Kidney capillary endothelial cell (primary cell): ENCODE results near the gene SIGLEC12.
A peak's percentile ranks its signal among the peaks of the same experiment; 100 is the strongest.

ENCODE experiments used
- DNase-seq: peaks from one replicate; pipeline ENCODE4 v3.0.0-alpha.2; 2018; ENCODE audit warnings: low spot score

SIGLEC12 gene

DNA sequence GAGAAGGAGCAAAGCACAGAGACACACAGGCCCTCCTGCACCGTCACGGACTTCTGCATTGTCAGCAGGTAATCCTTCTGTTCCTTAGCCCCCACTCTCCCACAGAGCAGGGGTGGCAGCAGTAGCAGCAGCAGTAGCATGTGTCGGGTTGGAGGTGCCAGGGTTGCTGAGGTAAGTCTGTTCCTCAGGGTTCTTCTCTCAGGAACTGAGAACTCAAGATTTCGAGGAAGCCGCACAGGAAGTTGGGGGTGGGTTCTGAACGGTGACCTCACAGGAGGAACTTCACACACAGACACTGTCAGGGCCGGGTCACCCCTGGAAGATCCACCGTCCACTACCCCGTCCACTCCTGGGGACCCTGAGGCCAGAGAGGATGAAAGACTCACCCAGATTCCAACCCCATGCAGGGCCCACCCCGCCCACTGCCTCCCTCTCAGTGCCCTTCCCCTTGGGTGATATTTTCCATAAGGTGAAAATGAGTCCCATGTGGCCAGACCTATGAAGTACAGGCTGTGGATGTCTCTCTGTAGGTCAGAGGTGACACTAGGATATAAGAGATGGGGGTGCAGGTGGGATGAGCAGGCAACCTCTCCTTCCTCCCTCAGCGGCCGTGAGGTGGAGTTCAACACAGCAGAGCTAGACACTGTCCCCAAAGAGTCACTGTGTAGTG, at the start of gene SIGLEC12:
Gene SIGLEC12, minus strand, starts transcription at position 207 of the 670 bp plus-strand sequence. Its CDS starts 67 bp downstream, at position 140.
- no peak for DNase-seq

DNA sequence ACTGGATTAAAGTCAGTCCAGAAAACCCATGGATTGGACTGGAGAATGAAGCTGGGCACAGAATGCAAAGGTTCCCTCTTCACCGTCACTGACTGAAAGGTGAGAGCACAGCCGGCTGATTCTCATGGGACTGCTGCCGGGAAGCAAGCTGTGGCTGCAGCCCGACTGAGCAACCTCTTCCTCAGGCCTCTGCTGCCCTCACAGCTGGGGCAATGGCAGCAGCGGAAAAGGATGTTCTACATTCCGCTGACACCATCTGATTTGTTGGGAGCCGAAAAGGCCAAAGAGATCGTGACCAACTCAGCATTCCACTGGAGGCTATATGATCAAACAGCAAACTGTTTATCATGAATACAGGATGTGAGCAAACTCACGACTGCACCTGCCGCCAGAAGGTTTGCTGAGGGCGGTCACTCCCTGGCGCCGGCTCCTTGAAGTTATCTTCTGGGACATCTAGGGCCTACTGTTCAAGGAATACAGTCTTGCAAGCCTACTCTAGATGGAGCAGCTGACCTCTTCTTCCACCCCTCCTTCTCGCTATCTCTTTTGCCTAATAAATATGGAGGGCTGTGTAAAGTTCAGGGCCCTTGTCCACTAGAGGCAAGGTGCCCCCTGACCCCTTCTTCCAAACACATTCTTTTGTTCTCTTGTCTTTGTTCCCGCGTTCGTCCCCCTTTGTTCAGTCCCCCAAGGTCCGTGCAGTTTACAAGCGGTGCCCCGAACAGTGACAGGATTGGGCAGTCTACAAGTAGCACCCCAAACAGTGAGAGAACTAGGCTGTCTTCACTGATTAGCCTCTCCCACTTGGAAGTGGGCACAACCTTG, 49.5 kb upstream of the SIGLEC12 start:
- DNase-seq: no peak

DNA sequence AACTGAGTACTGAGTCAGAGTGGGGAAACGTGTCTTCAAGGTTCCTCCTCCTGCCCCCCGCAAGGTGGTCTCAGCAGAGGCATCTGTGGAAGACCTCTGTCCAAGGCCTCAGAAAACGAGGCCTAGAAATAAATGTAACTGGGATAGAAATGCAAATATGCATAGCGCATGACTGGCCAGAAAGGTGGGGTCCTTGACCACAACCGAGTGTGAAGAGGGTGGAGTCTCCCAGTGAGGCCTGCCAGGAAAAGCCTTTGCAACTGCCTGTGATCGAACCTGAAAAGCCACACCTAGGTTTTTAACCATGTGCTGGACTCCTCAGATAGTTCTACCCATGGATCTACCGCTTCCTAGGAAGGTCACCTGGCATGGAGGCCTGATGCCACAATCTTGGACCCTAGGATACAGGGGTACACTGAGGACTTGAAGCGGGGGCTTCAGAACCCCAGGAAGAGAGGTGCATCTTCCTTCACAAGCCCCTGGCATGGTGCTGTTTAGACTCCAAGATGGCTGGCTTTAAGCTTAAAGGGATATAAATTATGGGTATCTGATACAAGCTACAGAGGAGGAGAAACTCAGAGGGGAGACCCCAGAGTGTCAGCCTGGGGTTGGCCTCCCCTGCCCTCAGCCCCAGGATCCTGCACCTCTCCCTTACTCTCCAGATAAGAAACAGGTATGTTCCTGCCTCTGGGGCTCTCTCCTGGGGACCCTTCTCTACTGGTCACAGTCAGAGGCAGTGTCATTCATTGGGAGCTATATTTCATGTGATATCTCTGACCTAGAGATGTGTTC, 48.1 kb upstream of the SIGLEC12 start:
- no peak for DNase-seq

DNA sequence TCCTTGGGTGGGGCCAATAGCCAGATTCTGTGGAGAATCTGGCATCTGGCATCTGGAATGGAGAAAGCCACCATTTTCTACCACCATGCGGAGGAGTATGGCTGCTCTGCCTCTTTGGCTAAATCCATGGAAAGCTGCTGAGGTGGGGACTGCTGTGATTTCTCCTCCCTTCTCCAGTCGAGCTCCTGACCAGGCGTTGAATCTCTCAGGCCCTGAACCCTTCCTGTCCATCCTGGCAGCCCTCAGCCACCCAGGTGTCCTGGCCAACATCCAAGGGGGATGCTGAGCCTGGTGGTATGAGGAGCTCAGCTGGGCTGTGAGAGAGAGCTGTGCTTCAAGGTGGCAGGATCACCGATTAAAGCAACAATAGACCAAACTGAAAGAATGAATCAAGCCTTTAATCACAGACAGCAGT, 47.3 kb upstream of the SIGLEC12 start:
- DNase-seq: no peak

DNA sequence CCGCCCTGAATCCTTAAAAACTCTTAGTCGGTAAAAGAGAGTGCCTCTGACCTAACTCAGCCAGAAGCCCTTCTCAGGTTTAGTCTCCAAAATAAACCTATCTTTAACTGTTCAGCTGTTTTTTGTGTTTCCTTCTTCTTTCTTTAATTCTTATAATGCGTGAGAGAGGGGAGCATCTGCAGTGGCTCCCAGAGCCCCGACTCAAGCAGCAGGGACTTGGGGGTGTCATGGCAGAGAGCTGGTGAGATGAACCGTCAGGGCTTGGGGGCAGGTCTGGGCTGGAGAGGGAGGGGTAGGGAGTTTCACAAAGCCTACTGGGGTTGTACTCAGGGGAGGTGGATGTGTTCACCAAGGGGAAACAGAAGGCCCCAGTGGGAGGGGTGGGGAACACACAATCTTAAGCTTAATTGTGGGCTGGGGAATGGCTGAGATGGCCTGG, 46.6 kb upstream of the SIGLEC12 start:
- no peak for DNase-seq

DNA sequence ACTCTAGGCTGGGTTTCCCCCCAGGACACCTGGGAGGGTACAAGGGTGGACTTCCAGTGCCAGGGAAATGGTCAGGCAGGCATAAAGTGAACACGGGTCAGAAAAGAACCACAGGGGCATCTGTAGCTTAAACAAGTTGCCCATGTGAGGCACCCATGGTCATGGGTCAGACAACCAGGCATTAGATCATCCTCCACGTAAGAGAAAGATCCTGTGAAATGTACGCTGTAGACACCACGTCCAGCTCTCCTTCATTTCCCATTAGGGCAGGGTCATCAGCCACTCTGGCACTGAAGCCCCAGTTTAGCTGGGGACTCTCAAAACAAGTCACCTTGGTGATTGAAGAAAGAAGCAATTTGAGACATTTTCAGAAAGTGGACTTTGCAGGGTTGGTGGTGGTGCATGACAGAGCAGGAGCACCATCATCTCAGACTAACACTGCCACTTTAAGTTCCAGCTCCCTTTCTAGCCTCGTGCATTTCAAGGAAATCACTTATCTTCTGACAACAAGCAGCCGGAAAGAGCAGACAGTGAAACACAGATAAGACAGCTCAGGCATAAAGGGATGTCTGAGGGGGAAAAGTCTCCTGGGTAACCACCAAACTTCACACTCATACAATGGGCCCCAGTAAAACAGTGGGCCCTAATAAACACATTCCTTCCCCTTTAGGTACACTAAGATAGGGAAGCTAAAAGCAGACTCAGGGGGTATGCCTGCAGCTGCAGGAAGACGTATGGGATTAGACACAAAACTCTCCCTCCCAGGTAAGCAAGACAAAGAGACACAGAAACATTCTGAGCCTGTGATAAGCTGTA, 46.0 kb upstream of the SIGLEC12 start:
- no peak for DNase-seq

DNA sequence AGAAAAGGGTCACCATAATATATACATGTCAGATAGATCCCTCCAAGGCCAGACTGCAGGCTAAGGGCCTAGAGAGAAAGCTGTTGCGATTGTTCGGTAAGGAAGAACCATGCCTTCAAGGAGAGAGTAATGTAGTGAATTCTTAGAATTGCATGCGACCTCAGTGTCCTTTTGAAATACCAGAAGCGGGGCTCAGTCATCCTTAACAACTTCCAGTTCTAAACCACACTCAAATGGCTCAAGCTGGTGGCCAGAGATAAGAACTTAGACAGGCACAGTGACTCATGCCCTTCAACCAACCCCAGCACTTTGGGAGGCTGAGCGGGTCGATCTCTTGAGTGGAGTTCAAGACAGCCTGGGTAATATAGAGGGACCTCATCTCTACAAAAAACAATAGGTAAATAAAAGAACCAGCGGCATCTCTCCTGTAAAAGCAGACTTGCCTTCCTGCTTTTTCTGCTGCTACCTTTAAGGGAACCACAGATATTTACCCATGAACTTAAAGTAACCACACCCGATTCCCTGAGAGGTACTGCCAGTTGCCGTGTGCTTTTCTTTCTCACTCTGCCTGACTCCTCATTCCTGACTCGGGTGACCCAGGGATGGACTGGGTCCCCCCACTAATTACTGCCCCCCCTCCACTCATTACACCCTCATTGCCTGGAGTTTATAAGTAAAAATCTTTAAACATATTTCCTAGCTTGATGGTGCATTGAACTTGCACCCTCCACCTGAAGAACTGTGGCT, 45.2 kb upstream of the SIGLEC12 start:
- DNase-seq: peak; percentile 49

DNA sequence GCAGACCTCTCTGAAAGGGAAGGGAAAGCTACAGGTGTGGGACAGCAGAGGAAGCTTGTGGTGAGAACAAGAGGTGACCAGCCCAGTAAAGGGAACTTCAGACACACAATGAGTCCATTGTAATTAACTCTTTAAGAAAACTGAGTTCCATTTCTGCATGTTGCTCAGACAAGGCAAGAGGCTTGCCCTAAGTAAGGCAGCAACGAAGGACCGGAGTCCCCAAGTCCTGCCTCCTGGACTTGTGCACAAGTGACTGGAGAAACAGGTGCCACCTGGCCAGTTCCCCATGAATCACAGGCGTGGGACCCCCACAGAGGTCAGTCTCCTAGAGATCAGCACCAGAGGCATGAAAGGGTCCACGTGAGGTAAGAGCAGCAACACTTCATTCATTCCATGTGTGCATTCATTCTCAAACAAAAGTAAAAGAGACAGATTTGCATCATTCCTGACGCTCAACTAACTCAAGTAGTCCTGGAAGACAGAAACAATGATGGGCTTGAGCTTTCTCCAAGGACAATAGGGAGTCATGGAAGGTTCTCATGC, 44.6 kb upstream of the SIGLEC12 start:
- no peak for DNase-seq

DNA sequence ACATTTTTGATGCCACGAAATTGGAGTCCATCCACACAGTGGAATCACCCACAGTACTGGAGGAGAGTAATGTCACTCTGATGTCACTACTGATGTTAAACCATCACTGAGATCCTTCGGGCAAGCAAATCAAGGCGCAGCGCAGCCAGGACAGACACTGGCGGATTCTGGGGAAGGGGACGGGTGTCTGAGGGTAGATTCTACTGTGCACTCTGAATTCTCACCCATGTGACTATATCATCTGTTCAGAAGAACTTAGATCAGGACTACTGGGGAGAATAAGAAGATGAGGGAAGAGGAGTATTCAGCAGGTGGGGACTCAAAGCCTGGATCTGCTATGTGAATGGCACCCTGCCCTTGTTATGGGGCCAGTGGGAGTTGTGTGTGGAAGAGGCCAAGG, 42.4 kb upstream of the SIGLEC12 start:
- no peak for DNase-seq

DNA sequence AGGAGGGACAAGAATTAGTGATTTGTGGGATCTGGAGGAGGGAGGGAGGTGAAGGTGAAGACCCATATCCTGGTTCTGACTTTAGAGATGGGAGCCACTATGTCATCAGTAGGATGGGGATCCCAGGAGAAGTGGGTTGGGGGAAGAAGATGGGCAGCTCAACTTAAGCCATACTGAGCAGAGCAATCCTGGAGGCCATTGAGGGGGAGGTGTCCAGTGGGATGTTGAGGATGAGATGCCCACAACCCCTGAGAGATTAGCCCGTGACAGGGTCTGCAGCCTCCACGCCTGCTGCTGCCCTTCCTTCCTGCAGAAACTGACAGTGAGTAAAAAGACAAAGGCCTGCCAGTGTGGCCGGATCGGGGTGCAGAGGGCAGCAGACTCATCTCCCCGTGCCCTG, 41.1 kb upstream of the SIGLEC12 start:
- DNase-seq: no peak

DNA sequence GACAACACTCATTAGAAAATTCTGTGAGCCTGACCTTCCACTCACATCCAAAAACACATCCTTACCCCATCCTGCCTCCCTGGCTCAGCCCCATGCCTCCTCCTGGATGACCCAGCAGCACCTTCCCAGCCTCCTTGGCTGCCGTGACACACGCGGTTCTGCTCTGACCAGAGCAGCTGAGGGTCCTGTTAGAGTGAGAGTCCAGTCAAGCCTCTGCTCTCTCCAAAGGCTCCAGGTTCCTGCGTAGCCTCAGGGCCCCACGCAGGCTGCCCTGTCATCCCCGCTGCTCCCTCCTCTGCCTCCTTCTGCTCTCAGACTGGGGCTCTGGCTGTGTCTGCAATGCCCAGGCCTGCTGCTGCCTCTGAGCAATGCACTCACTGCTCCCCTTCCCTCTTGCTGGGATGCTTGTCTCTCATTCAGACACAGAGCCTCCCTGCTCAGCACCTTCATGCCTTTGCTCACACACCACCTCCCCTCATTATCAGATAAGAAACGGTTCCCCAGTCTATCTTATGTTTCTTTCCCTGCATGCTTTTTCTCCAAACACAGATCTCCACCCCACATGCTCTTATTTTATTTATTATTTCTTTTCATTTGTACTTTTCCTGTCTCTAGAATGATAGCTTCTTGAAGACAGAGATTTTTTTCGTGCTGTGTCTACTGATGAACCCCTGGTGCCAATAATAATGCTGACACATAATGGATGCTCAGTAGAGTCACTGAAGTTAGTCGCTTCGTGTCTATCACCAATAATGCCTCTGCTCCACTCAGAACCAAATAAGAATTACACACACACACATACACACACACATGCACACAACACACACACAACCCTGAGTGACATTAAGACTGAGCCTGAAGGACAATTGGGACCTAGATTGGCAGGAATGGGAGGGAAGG, 40.1 kb upstream of the SIGLEC12 start:
- DNase-seq: no peak

DNA sequence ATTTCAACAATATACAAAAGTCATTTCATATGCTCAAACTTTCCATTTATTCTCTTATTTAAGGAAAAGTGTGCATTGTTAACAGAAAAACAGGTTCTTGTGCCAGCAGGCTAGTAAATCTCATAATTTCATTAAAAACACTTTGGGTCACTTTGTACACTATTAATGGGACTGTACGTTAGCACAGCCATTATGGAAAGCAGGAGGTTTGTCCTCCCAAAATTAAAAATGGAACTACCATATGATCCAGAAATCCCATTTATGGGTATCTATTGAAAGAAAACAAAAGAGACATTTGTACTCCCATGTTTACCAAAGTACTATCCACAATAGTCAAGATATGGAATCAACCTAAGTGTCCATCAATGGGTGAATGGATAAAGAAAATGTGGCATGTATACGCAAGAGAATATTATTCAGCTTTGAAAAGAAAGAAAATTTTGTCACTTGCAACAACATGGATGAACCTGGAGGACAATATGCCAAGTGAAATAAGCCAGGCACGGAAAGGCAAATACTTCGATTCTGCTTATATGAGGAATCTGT, 38.3 kb upstream of the SIGLEC12 start:
- DNase-seq: no peak

DNA sequence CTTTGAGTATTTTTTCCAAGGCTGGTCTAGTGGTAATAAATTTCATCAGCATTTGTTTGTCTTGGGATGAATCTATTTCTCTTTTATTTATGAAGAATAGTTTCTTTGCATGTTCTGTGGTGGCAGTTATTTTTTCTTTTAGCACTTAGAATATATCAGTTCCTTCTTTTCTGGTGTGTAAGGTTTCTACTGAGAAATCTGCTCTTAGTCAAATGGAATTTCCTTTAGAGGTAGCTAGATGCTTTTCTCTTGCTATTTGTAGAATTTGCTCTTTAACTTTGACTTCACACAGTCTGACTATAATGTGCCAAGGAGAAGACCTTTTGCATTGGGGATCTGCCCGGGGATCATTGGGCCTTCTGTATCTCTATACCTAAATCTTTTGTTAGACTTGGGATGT, 33.9 kb upstream of the SIGLEC12 start:
- DNase-seq: no peak

DNA sequence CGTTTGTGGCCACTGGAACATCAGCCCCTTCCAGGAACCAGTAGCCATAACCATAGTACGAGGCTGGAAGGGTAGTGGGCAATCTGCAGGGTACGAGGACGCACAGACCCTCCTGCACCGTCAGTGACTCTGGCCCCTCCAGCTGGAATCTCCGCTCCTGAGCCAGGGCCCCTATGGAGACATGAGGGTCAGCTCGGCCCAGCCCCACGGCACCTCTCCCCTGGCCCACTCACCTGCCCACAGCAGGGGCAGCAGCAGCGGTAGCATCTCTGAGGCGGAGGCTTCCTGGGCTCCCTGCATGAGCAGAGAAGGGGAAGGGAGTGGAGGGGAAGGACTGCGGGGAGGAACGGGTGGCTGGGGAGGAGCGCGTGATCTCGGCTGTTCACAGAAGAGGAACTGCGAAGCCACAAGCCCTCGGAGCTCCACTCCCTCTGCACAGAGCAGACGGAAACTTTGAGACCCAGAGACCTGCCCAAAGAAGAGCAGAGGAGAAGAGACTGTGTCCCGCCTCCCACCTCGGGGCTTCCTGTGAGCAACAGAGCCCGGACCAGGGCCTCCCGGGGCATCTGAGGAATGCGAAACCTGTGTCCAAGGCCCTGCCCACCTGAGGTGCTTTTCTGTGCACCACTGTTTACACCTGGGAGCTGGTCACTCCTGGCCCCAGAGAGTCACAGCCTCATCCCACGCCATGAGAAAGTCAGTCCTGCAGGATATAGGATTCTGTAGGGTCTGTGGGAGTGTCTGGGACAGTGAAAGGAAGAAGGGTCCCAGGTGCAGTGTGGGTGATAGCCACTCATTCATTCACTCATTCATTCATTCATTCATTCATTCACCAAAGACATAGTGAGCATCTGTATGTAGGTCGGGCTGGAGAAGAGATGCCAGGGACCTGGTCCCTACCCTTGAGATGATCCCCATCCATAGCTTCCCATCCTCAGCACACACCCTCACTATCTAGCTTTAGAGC, 30.0 kb upstream of the SIGLEC12 start, which contains the start of gene SIGLEC6:
Gene SIGLEC6, minus strand, starts transcription at position 322 of the 967 bp plus-strand sequence. Its CDS starts 22 bp downstream, at position 300.
- no peak for DNase-seq

DNA sequence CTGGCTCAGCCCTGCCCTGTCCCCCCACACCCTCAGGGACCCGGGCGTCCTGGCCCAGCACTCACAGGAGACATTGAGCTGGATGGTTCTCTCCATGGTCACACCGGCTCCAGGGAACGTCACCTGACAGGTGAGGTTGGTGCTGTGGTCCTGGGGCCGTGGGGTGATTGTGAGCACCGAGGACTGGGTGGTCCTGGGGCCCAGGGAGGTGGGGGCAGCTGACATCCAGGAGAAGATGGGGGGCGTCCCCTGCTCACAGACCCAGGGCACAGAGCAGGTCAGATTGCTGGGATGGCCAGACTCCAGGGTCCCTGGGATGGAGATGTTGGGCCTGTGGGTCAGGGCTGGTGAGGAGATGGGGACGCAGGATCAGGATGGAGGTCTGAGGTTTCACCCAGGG, 29.0 kb upstream of the SIGLEC12 start:
- DNase-seq: no peak

DNA sequence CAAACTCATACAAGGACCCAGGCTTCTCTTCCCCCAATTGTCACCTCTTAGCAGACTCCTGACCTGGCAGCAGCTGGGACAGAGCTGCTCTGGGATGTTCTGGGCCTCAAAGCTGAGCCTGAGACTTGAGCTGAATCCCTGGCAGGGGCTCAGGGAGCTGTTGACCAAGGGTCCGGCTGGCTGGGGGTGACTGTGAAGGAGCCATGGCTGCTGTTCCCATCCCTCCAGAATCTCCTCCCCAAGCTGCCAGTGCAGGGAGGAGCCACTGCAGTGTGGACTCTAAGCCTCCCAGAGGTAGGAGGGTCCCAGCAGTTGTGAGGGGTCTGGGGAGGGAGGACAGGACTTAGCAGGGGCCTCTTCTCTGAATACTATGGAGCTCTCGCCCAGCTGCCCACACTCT, 27.7 kb upstream of the SIGLEC12 start:
- no peak for DNase-seq

DNA sequence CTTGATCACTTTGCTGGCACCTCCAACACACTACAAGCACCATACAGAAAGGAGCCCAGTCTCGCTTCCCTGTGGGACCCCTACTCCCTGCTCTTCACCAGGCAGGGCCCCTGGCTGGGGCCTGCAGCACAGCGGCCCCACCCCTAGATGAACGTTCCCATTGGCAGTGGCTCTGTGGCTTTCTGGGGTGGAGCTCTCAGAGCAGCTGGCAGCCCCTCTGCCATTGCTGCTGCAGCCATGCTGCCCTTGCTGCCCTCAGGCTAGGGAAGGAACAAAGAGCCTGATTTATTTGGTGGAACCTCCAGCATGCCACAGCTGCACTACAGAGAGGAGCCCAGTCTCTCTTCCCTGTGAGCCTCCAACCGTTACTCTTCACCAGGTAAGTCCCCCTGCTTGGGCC, 24.1 kb upstream of the SIGLEC12 start:
- DNase-seq: no peak

DNA sequence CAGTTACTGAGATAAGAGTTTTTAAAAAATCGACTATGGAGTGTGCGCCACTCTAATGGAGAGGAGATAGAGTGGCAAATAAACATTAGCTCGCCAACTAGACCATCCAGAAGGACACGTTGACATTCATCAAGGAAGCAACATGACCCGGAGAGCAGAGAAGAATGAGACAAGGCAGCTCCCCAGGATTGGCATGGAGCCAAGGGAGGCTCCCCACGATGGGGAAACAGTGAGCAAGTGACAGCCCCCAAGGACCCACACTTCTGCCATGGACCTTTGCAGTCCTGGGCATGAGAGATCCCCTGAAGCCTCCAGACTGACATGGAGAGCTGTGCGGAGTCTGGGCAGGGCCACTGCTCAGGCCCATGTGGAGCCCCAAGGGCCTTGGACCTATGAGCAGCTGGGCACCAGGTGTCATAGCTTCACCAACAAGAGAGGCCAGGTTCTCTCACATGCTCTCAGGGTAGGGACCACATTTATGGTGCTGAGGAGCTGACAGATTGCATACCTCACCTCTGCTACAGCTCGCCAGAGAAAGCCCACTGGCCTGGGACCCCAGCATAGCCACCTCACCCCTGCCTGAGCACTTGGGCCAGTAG, 23.2 kb upstream of the SIGLEC12 start:
- no peak for DNase-seq
